ENCODE measurements around the gene GAB1. TPM values are rescaled to one million over a fixed set of nuclear protein-coding genes. Genes with fewer than 3 reads are reported as not detected.
A peak's percentile ranks its signal among the peaks of the same experiment; 100 is the strongest.

The GAB1 gene
- total and polyA plus RNA-seq, 4 donors = 6.4 to 138 (median 22.6) TPM

GRCh38 chr4:143374255-143374654 lies 37.6 kb downstream of the GAB1 start:
- DNase-seq = no peak
- Histone ChIP-seq H3K27me3 (ENCODE audit: control insufficient read depth in 3 of 3, insufficient read depth in 3 of 3, low read length in 2 of 3) (no peaks in the 10 kb centered on the region), H3K36me3 (ENCODE audit: control insufficient read depth in 4 of 4, insufficient read depth in 4 of 4, low read length in 4 of 4) (no peaks in the 10 kb centered on the region), H3K9me3 (ENCODE audit: control insufficient read depth in 4 of 4, insufficient read depth in 3 of 4, low read length in 3 of 4) (no peaks in the 10 kb centered on the region), H3K4me3 (no peak overlapping the region), H3K9ac (ENCODE audit: insufficient read depth in 1 of 2, low read length in 2 of 2) (no peak overlapping the region), H3K4me1 (ENCODE audit: control insufficient read depth in 5 of 5, insufficient read depth in 5 of 5, low read length in 5 of 5) (peaks cover 12 to 48% (median 38%) of the 10 kb centered on the region in 5 donors), H3K27ac (ENCODE audit: low read depth in 1 of 2, low read length in 1 of 2) (peak overlapping the region in 1 of 2 donors; percentile 12)
- no peak for TF ChIP-seq CTCF (IDR thresholded peaks at IDR 0.05; ENCODE audit: control extremely low read depth, extremely low read depth)
- WGBS, 2 donors = 80 to 82% methylated on average over 3 of the region's 3 CpGs
- no peak for ATAC-seq (ENCODE audit: insufficient read depth, low FRiP score)

- H3K36me3 ChIP-seq (ENCODE audit: control insufficient read depth in 4 of 4, insufficient read depth in 4 of 4, low read length in 4 of 4) = no peaks in the 10 kb centered on the region
- H3K27me3 ChIP-seq (ENCODE audit: control insufficient read depth in 3 of 3, insufficient read depth in 3 of 3, low read length in 2 of 3) = no peaks in the 10 kb centered on the region
- H3K9ac ChIP-seq (ENCODE audit: insufficient read depth in 1 of 2, low read length in 2 of 2) = no peak overlapping the region
- DNase-seq (no peak), ATAC-seq (ENCODE audit: insufficient read depth, low FRiP score) (no peak)
- peak overlapping the region; percentile 12 to 27 for H3K27ac ChIP-seq (ENCODE audit: low read depth in 1 of 2, low read length in 1 of 2)
- WGBS, 2 donors = 54 to 91% methylated on average over 6 of the region's 6 CpGs
- H3K9me3 ChIP-seq (ENCODE audit: control insufficient read depth in 4 of 4, insufficient read depth in 3 of 4, low read length in 3 of 4) = no peaks in the 10 kb centered on the region
- TF ChIP-seq CTCF (IDR thresholded peaks at IDR 0.05; ENCODE audit: control extremely low read depth, extremely low read depth) = no peak
- H3K4me1 ChIP-seq (ENCODE audit: control insufficient read depth in 5 of 5, insufficient read depth in 5 of 5, low read length in 5 of 5) = peaks cover 12 to 46% (median 35%) of the 10 kb centered on the region in 5 donors
- H3K4me3 ChIP-seq = no peak overlapping the region
Measured at GRCh38 chr4:143374771-143375170, 38.1 kb downstream of the GAB1 start.

- Histone ChIP-seq H3K4me1 (ENCODE audit: control insufficient read depth in 5 of 5, insufficient read depth in 5 of 5, low read length in 5 of 5) (peaks cover 9 to 42% (median 35%) of the 10 kb centered on the region in 5 donors), H3K4me3 (no peak overlapping the region), H3K36me3 (ENCODE audit: control insufficient read depth in 4 of 4, insufficient read depth in 4 of 4, low read length in 4 of 4) (no peaks in the 10 kb centered on the region), H3K27me3 (ENCODE audit: control insufficient read depth in 3 of 3, insufficient read depth in 3 of 3, low read length in 2 of 3) (no peaks in the 10 kb centered on the region), H3K9me3 (ENCODE audit: control insufficient read depth in 4 of 4, insufficient read depth in 3 of 4, low read length in 3 of 4) (no peaks in the 10 kb centered on the region), H3K9ac (ENCODE audit: insufficient read depth in 1 of 2, low read length in 2 of 2) (no peak overlapping the region), H3K27ac (ENCODE audit: low read depth in 1 of 2, low read length in 1 of 2) (peak overlapping the region in 1 of 2 donors; percentile 25)
- ATAC-seq (ENCODE audit: insufficient read depth, low FRiP score) (peak; percentile 5), DNase-seq (no peak)
- WGBS, 2 donors = 43 to 62% methylated on average over 6 of the region's 6 CpGs
- peak; percentile 3 for TF ChIP-seq CTCF (IDR thresholded peaks at IDR 0.05; ENCODE audit: control extremely low read depth, extremely low read depth)
Measured at GRCh38 chr4:143375326-143376073, 38.8 kb downstream of the GAB1 start.

All from lung (tissue), 12 donors.